ENCODE measurements around the gene IPCEF1.
"Not testable (repeated sequence)": the region's sequence is repeated elsewhere in the genome, so short reads cannot be mapped to it uniquely, and the experiment has no call there.

Gene IPCEF1

GRCh38 chr6:154243793-154244750 is 112.5 kb downstream of the IPCEF1 start:
- no peak for DNase-seq

DNA sequence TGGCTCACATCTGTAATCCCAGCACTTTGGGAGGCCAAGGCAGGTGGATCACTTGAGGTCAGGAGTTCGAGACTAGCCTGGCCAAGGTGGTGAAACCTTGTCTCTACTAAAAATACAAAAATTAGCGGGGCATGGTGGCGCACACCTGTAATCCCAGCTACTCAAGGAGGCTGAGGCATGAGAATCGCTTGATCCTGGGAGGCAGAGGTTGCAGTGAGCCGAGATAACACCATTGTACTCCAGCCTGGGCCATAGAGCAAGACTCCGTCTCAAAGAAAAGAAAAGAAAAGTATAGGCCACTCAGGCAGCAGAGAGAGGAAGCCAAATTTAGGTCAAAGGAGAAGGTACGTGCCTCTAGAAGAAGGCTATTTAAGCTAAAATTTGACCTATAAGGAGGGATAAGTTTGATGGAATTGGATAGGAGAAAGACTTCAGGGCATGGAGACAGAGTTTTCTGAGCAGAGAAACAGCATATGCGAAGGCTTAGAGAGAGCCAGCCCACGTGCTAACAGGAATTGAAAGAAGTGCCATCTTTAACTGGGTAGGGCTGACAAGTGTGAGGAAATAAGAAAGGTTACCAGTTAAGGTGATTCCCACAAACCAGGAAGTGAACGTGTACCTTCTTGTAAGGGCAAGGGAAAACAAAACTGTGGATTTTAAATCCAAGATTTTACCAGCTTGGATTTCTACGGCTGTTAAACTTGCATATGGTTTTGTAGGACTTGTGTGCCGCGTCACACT is 113.8 kb downstream of the IPCEF1 start:
- DNase-seq: no peak

- no peak for DNase-seq
Observed at GRCh38 chr6:154241581-154241980, 115.0 kb downstream of the IPCEF1 start.

- not testable (repeated sequence) for DNase-seq
Observed at GRCh38 chr6:154241061-154241460, 115.5 kb downstream of the IPCEF1 start.

DNA sequence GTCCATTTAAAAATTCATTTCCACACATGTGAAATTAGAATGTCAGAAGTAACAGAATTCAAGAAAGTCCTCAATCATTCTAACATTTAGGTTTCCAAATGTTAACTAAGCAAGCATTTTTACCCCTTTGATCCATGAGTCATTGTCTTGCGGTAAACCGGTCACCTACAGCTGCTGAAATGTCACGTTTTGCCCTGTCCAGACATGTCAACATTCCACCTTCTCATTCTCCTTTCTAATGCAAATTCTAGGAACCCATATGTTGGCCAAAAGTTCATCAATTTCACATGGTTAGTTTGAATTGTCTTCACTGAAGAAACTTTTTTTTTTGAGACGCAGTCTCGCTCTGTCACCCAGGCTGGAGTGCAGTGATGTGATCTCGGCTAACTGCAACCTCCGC is 117.2 kb downstream of the IPCEF1 start:
- DNase-seq: no peak

GRCh38 chr6:154238831-154239230 is 117.8 kb downstream of the IPCEF1 start:
- no peak for DNase-seq

- no peak for DNase-seq
Observed at GRCh38 chr6:154236646-154237301, 119.8 kb downstream of the IPCEF1 start.

- no peak for DNase-seq
Observed at GRCh38 chr6:154234019-154234772, 122.4 kb downstream of the IPCEF1 start.

- no peak for DNase-seq
Observed at GRCh38 chr6:154233383-154233782, 123.2 kb downstream of the IPCEF1 start.

DNA sequence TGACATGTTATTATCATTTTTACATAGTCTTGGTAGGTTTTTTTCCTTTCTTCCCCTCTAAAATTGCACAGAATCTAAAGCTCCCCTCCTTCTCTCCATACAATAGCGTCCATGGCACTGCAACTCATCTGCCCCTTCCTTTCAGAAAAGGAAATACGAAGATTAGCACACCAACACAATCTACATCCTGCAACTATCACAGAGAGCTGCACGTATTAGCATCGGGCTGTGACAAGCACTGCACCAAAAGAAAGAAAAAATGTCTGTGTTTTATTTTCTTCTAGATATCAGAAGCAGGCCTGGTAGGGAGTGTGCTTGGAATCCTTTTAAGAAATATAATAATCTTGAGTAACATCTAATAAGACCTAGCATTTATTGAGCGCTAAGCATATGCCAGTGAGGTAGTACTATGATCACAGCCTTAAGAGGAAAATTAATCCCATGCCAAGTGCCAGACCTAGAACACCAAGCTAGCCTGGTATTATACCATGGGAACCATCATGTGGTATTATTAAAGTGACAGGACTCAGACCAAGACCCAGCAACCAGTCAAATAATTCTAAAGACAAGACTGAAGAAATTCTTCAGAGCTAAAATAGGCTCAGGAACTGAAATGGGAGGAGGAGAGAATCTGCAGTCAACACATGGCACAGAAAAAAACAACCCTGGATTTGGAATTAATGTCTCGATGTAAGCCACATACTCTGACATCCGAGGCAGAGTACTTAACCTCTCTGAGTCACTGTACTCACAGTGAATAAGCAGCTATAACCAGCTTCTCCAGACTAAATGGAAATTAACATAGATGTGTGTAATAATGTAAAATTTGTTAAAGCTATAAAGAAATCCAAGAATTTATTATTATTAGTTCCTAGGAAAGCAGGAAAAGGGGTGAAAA is 124.3 kb downstream of the IPCEF1 start:
- DNase-seq: no peak

GRCh38 chr6:154230910-154231595 is 125.5 kb downstream of the IPCEF1 start:
- DNase-seq: no peak

GRCh38 chr6:154230393-154230792 is 126.2 kb downstream of the IPCEF1 start:
- no peak for DNase-seq

DNA sequence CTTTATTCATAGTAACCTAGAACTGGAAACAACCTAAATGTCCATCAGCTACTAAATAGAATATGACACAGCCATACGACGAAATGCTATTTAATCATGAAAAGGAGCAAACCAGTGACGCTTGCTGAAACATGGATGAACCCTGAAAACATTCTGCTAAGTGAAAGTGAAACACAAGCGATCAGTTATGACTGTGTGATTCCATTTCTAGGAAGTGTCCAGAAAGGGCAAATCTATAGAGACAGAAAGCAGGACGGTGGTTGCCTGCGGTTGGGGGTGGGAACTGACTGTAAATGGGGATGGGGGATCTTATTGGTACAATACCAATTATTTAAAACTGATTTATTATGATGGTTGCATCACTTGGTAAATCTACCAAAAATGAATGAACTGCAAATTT is 126.8 kb downstream of the IPCEF1 start:
- peak in 1 of 2 donors; percentile 44 for DNase-seq

DNA sequence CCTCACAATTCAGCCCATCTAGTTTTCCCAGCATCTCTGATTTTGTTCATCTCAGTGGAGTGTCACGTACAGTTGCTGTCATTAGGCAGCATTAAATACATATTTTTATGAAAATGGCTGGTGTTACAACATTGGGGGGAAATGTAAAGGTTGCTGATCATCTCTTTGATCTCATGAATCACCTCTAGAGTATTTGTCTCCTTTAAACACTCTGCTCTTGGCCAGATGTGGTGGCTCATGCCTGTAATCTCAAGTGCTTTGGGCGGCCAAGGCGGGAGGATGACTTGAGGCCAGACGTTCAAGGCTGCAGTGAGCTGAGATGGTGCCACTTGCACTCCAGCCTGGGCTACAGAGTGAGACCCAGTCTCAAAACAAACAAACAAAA is 128.1 kb downstream of the IPCEF1 start:
- DNase-seq: no peak

GRCh38 chr6:154227862-154228520 is 128.6 kb downstream of the IPCEF1 start:
- no peak for DNase-seq

DNA sequence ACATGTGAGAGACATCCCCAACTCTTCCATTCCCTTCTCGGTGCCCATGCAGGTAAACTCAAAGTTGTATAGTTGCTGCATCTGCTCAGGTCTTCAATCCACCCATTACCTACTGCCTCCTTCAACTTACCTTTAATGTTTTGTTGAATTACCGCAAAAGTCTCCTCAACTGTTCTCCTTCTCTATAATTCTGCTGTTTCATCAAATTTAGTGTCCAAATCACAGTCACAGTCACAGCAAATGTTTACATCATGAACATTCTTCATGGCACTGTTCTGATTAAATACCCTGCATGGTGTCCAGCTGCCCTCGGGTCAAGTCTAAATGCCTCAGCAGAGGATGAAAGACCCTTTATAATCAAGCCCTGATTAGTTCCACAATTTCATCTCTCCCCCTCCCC is 130.1 kb downstream of the IPCEF1 start:
- DNase-seq: no peak

GRCh38 chr6:154223296-154223695 is 133.3 kb downstream of the IPCEF1 start:
- DNase-seq: no peak

DNA sequence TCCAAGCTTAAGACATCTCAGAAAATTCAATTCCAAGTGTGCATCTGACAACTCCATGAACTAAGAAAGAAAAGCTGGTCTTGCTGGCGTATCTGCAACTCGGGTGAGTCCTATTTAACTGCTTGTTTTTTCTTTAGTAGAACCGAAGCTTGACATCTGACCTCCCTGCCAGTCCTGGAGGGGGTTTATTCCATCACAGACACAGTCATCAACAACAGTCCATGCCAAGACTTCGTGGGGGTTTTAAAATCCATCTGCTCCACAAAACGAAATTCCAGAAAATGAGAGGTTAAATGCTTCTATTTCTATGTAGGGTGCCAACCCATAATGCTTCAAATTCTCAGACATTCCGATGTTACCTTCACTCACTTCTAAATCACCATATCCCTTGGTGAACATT is 133.9 kb downstream of the IPCEF1 start:
- no peak for DNase-seq

DNA sequence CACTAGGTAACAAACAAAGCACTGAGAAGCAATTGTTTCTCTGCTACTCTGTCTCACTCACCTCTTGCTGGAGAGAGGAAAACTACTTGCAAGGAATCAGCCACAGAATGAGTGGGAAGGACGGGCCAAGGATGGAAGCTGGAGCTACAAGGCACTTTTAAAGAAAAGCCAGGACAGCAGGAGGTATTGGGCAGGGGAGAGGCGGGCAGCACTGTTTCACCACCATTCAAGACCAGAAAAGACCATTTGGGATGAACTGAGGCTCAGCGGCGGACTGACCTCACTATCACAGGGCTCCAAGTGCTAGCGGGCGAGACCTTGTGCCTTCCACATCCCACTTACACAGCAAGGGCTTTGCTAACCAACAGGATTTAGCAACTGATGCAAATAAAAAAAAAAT is 137.4 kb downstream of the IPCEF1 start:
- DNase-seq: no peak

DNA sequence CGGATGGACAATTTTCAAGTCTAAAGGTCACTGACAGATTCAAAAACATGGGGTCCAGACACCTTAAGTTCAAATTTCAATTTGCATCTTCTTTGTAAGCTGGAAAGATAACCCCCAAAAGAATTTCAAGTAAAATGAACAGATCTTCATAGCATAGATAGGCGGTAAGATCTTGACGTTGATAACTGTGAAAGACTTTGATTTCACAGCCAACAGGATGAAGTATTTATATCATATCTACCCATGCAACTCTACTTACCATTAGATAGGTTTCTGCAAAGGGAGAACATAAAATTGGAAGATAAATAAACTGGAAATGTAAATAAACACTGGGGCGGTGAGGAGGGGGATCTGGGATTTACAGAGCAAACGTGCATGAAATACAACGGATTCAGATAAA is 137.8 kb downstream of the IPCEF1 start:
- DNase-seq: no peak

DNA sequence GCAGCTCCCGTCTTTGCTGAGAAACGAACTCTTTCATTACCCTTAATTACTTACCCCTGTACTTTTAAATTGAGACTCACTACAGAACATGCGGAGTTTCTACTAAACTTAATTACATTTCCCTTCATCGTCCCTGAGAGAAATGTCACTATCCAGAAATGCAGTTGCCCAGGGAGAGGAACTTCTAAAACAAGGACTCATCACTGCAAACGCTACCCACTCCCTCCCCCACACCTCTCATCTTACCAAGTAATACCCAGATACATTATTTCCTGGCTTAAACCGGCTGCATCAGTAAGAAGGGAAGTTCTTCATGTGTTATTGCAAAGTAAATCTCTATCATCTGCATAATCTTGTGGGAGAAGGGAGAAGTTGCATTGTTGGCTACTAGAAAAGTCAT is 138.3 kb downstream of the IPCEF1 start:
- no peak for DNase-seq
